OCI-LY3 (cell line): ENCODE results near the gene POLRMT.

ENCODE experiments used
- EZH2phosphoT487 ChIP-seq: fragments of 200-600 bp; shearing (Covaris generic); IDR thresholded peaks from 2 replicates; pipeline ENCODE4 v1.6.1; 2018; ENCODE audit warnings: antibody characterized with exemption, mixed run types, low read depth
- TF ChIP-seq, protein P1 (sequence below): fragments of 200-600, 300-600 bp; sonication (generic); IDR thresholded peaks from 2 replicates; pipeline ENCODE4 v1.5.1; 2014; ENCODE audit warnings: antibody characterized with exemption, low read length, low read depth

DNA sequence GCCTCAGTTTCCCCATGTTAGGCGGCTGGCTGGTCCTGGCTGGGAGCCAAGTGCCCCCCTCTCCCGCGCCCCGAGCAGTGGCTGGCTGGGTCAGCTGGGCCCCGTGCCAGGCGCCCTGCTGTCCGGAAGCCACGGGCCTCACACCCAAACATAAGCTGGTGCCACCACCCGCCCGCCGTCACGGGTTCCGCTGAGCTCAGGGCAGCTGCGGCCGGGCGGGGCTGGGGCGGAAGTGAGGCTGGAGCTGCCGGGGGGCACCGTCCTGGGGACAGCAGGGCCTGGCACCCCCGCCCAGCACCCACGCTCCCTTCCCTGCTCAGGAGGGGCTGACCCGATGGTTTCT is 24.4 kb downstream of the POLRMT start:
- TF ChIP-seq, protein P1, sequence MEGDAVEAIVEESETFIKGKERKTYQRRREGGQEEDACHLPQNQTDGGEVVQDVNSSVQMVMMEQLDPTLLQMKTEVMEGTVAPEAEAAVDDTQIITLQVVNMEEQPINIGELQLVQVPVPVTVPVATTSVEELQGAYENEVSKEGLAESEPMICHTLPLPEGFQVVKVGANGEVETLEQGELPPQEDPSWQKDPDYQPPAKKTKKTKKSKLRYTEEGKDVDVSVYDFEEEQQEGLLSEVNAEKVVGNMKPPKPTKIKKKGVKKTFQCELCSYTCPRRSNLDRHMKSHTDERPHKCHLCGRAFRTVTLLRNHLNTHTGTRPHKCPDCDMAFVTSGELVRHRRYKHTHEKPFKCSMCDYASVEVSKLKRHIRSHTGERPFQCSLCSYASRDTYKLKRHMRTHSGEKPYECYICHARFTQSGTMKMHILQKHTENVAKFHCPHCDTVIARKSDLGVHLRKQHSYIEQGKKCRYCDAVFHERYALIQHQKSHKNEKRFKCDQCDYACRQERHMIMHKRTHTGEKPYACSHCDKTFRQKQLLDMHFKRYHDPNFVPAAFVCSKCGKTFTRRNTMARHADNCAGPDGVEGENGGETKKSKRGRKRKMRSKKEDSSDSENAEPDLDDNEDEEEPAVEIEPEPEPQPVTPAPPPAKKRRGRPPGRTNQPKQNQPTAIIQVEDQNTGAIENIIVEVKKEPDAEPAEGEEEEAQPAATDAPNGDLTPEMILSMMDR: no peak
- no peak for TF ChIP-seq EZH2phosphoT487
